Prostate gland (tissue), 2 donors: Measurements from ENCODE around the gene ELK1. TPM values are rescaled to one million over a fixed set of nuclear protein-coding genes. Genes with fewer than 3 reads are reported as not detected.

ENCODE experiments used
- DNase-seq: peaks from one replicate; pipeline ENCODE4 v3.0.0-alpha.2; 2019; ENCODE audit warnings: low spot score
- H3K27ac ChIP-seq, 2 donors: fragments of 200-600 bp; sonication (generic); 2 replicates each; pipeline ENCODE4 v1.5.1; 2017 to 2019
- H3K27me3 ChIP-seq: fragments of 200-600 bp; sonication (generic); replicated peaks from 2 replicates; pipeline ENCODE4 v1.5.1; 2019; ENCODE audit not compliant: insufficient read depth
- H3K36me3 ChIP-seq, 2 donors: fragments of 200-600 bp; sonication (generic); 1 replicate in 1 of 2; 2 replicates in 1 of 2; pipeline versions ENCODE4 v1.5.1 to v1.8.1; 2017 to 2019
- H3K4me1 ChIP-seq: fragments of 200-600 bp; sonication (generic); replicated peaks from 2 replicates; pipeline ENCODE4 v1.5.1; 2019
- H3K4me3 ChIP-seq, 2 donors: fragments of 200-600 bp; sonication (generic); 2 replicates each; pipeline ENCODE4 v1.5.1; 2017 to 2019
- H3K9me3 ChIP-seq: fragments of 200-600 bp; sonication (generic); 2 replicates; pipeline ENCODE4 v1.5.1; 2017
- CTCF ChIP-seq, 4 experiments: fragments of 200-600 bp in 2 of 4; fragments of 450-650 bp in 2 of 4; sonication (generic) in 2 of 4; IDR thresholded peaks; 1 replicate in 3 of 4; 2 replicates in 1 of 4; pipeline ENCODE4 v1.5.1; 2016 to 2019; ENCODE audit warnings: antibody characterized with exemption in 4 of 4, mild to moderate bottlenecking in 2 of 4, moderate library complexity in 2 of 4
- POLR2A ChIP-seq: fragments of 450-650 bp; IDR thresholded peaks from one replicate; pipeline ENCODE4 v1.6.1; 2016; ENCODE audit warnings: antibody characterized with exemption, mild to moderate bottlenecking
- POLR2AphosphoS5 ChIP-seq: sonication (generic); formaldehyde crosslinking; IDR thresholded peaks from one replicate; pipeline ENCODE4 v1.6.1; 2017; ENCODE audit warnings: antibody characterized with exemption
- WGBS: methylation state at CpG from one replicate; pipeline ENCODE4 v1.1.5; 2018; 5-methylcytosine and 5-hydroxymethylcytosine counted together
- intact Hi-C: fragments of 100-400 bp; cut with DNase I; formaldehyde crosslinking; loops from one replicate; pipeline ENCODE4 v1.14.2; 2022
- total RNA-seq, 2 donors: library from RNA; depleted of rRNA; stranded (reverse); fragments of >200 nt; gene quantifications; one replicate each; pipeline ENCODE4 v1.1.0, GENCODE V29; 2016

Gene ELK1
- total RNA-seq, 2 donors from 2014 or later, result 28.6 to 105 TPM

GRCh38 chrX:47651043-47651905, 911 bp upstream of the ELK1 start:
- no peaks in the 10 kb centered on the region for H3K9me3 ChIP-seq
- H3K36me3 ChIP-seq, result no peaks in the 10 kb centered on the region
- intact Hi-C loops, result loop anchor here (5.0 kb wide), 1 partner anchor 109 kb away; no protein-coding TSS in a partner anchor
- H3K4me1 ChIP-seq, result no peaks in the 10 kb centered on the region
- DNase-seq, result no peak
- TF ChIP-seq POLR2A (peak; percentile 23), POLR2AphosphoS5 (no peak), CTCF (IDR thresholded peaks at IDR 0.05) (no peak)
- WGBS, result 11% methylated on average over 17 of the region's 19 CpGs
- peak overlapping the region; percentile 70 to 81 for H3K27ac ChIP-seq
- peak overlapping the region; percentile 17 to 27 for H3K4me3 ChIP-seq
- no peaks in the 10 kb centered on the region for H3K27me3 ChIP-seq

GRCh38 chrX:47649781-47650163, 591 bp downstream of the ELK1 start:
- no peaks in the 10 kb centered on the region for H3K36me3 ChIP-seq
- WGBS, result 0% methylated on average over 11 of the region's 11 CpGs
- peak overlapping the region; percentile 81 to 84 for H3K27ac ChIP-seq
- intact Hi-C loops, result loop anchor here (5.0 kb wide), 1 partner anchor 107 kb away; no protein-coding TSS in a partner anchor
- DNase-seq, result no peak
- TF ChIP-seq POLR2AphosphoS5, result no peak
- no peak for TF ChIP-seq CTCF (IDR thresholded peaks at IDR 0.05)
- no peak for TF ChIP-seq POLR2A
- H3K9me3 ChIP-seq, result no peaks in the 10 kb centered on the region
- peak overlapping the region; percentile 59 to 64 for H3K4me3 ChIP-seq
- H3K4me1 ChIP-seq, result no peaks in the 10 kb centered on the region
- no peaks in the 10 kb centered on the region for H3K27me3 ChIP-seq

- TF ChIP-seq POLR2AphosphoS5, result no peak
- TF ChIP-seq CTCF (IDR thresholded peaks at IDR 0.05), result no peak
- TF ChIP-seq POLR2A, result no peak
- DNase-seq, result no peak
- H3K4me3 ChIP-seq, result peak overlapping the region; percentile 59 to 64
- intact Hi-C loops, result no loop called here
- H3K27ac ChIP-seq, result no peak overlapping the region
- 11% methylated on average over 8 of the region's 8 CpGs for WGBS
- H3K4me1 ChIP-seq, result no peaks in the 10 kb centered on the region
- no peaks in the 10 kb centered on the region for H3K36me3 ChIP-seq
- no peaks in the 10 kb centered on the region for H3K27me3 ChIP-seq
- no peaks in the 10 kb centered on the region for H3K9me3 ChIP-seq
Observed at GRCh38 chrX:47649271-47649670, 1.1 kb downstream of the ELK1 start.

- no peaks in the 10 kb centered on the region for H3K27me3 ChIP-seq
- WGBS, result 77% methylated on average over 2 of the region's 2 CpGs
- H3K4me1 ChIP-seq, result no peaks in the 10 kb centered on the region
- H3K4me3 ChIP-seq, result no peak overlapping the region
- TF ChIP-seq POLR2AphosphoS5, result no peak
- TF ChIP-seq POLR2A, result no peak
- no peak for TF ChIP-seq CTCF (IDR thresholded peaks at IDR 0.05)
- no peak overlapping the region for H3K27ac ChIP-seq
- intact Hi-C loops, result no loop called here
- no peak for DNase-seq
- H3K9me3 ChIP-seq, result no peaks in the 10 kb centered on the region
- H3K36me3 ChIP-seq, result no peaks in the 10 kb centered on the region
Observed at GRCh38 chrX:47648376-47648775, 2.0 kb downstream of the ELK1 start.

GRCh38 chrX:47646636-47647035, 3.7 kb downstream of the ELK1 start:
- H3K4me3 ChIP-seq, result no peak overlapping the region
- no peaks in the 10 kb centered on the region for H3K27me3 ChIP-seq
- H3K4me1 ChIP-seq, result no peaks in the 10 kb centered on the region
- intact Hi-C loops, result no loop called here
- DNase-seq, result no peak
- WGBS, result 82% methylated on average over 6 of the region's 6 CpGs
- no peaks in the 10 kb centered on the region for H3K9me3 ChIP-seq
- H3K27ac ChIP-seq, result no peak overlapping the region
- H3K36me3 ChIP-seq, result no peaks in the 10 kb centered on the region
- no peak for TF ChIP-seq POLR2AphosphoS5
- no peak for TF ChIP-seq CTCF (IDR thresholded peaks at IDR 0.05)
- no peak for TF ChIP-seq POLR2A
